HG03097 (cell line): ENCODE results near the gene MRPL21.

Source experiments
- ATAC-seq: cut with Tn5 transposase; IDR thresholded peaks from one replicate; pipeline ENCODE4 v1.9.1; 2021; ENCODE audit not compliant: unreplicated experiment, low FRiP score

The MRPL21 gene

DNA sequence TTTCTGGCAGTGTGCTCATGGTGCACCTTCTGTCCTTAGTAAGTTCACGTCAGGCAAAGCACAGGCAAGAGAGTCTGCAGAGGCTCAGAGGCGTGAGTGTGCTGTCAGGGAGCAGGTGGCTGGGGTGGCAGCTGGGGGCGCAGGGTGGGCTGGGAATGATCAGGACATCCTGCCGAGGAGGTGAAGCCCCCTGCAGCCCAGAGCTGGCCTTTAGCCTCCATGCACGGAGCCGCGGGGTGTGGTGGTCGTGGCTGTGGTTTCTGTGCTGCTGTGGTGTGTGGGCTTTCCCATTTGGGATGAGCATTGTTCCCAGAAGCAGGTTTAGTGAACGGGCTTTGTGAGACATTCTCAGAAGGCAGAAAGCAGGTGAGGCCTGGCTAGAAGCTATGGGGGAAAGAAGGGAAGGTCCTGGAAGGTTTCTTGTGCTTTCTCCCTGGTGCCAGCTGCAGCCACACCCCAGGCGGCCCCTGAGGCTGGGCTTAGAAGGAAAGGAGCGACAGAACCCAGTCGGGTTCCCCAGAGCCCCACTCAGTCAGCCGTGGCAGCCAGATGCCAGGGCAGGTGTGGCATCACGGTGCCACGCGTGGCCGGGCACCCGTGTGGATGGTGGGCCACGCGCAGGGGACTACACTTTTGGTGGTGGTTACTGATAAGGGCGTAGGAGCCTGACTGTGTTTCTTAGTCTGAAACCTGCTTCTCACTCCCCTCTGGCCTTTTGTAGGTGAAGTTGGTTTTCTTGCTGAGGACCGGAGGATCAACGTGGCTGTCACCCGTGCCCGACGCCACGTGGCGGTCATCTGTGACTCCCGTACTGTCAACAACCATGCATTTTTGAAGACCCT, 32.1 kb upstream of the MRPL21 start:
- no peak for ATAC-seq

DNA sequence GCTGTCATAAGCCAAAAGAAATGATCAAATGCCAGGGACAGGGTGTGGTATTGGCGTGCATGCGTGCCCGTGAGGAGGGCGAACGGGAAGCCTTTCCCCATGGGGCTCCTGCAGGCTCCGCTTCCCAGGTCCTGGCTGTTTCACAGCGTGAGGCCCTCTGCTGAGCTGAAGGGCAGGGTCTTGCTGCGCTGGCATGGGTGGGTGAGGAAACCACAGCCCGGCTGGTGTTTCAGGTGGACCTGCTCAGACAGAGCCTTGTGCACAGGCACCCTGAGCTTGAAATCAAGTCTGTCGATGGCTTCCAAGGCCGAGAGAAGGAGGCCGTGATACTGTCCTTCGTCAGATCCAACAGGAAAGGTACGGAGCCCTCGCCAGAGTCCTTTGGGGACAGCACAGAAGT, 31.4 kb upstream of the MRPL21 start:
- no peak for ATAC-seq

DNA sequence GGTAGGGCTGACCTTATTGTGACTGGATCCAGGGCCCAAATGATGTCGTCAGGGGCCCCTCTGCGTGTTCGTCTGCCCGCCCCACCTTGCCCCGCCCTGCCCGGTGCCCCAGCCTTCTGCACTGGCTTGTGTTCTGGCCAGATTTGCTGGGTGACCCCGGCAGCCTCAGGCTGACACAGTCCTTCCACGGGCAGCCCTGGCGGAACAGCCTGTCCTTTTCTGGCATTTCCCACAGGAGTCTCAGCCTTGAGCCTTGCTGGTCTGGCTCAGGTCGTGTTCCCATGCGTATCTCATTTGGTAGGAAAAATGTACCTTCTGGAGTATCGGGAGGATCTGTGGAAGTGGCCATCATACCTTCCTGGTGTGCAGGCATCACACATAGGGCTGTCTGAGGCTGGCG, 31.0 kb upstream of the MRPL21 start:
- no peak for ATAC-seq

DNA sequence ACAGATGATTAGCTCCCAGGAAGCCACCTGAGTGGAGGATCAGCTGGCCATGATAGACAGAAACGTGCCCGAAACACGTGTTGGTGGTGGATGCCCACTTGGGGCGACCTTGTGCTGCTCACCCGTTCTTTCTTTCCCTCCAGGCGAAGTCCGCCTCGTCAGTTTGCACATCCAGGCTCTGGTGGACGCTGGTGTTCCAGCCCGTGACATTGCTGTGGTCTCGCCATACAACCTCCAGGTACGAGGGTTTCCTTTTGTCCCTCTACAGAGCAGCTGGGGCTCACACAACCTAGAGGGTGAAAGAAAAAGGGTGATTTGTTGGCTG, 30.7 kb upstream of the MRPL21 start:
- ATAC-seq, result no peak

DNA sequence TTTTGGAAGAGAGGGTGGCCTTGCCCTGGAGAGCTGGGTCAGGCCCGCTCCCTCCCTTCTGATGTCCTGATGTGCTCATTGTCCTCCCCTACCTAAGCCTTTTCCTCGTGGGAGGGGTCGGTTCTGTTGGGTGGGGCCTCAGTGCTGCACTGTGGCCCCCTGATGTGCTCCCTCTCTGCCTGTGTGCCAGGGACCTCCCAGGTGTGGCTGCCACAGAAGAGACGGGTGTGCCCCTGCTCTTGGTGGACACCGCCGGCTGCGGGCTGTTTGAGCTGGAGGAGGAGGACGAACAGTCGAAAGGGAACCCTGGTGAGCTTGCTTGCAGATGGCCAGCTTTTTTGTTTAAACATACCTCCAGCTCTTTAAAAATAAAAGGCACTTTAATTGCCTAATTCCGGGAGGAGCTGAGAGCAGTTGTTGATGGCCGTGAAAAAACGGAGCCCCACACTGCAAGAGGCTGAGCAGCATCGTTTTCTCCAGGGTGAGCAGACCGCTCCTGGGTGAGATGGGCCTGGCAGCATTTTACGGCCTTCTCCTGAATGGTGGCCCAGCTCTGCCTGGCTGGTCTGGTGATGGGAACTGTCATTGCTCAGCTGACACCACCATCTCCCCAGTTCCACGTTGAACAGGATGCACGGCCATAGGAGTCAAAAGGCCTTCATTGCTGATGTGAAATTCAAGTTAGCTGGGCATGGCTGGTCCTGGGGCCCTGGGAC, 30.1 kb upstream of the MRPL21 start:
- no peak for ATAC-seq

GRCh38 chr11:68932933-68933577, 29.4 kb upstream of the MRPL21 start:
- no peak for ATAC-seq

GRCh38 chr11:68932358-68932757, 28.7 kb upstream of the MRPL21 start:
- ATAC-seq, result no peak

DNA sequence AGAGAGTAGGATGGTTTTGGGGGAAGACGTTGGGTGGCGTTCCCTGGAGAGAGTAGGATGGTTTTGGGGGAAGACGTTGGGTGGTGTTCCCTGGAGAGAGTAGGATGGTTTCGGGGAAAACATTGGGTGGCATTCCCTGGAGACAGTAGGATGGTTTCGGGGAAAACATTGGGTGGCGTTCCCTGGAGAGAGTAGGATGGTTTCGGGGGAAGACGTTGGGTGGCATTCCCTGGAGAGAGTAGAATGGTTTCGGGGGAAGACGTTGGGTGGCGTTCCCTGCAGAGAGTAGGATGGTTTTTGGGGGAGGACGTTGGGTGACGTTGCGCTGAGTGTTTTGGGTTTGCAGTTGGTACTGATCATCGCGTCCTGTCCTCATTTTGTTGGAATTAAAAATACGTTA, 28.3 kb upstream of the MRPL21 start:
- no peak for ATAC-seq

GRCh38 chr11:68930991-68931855, 27.6 kb upstream of the MRPL21 start:
- no peak for ATAC-seq

GRCh38 chr11:68929706-68930570, 26.3 kb upstream of the MRPL21 start:
- ATAC-seq, result no peak

- no peak for ATAC-seq
Observed at GRCh38 chr11:68929135-68929534, 25.5 kb upstream of the MRPL21 start.

GRCh38 chr11:68928136-68928880, 24.7 kb upstream of the MRPL21 start:
- no peak for ATAC-seq

DNA sequence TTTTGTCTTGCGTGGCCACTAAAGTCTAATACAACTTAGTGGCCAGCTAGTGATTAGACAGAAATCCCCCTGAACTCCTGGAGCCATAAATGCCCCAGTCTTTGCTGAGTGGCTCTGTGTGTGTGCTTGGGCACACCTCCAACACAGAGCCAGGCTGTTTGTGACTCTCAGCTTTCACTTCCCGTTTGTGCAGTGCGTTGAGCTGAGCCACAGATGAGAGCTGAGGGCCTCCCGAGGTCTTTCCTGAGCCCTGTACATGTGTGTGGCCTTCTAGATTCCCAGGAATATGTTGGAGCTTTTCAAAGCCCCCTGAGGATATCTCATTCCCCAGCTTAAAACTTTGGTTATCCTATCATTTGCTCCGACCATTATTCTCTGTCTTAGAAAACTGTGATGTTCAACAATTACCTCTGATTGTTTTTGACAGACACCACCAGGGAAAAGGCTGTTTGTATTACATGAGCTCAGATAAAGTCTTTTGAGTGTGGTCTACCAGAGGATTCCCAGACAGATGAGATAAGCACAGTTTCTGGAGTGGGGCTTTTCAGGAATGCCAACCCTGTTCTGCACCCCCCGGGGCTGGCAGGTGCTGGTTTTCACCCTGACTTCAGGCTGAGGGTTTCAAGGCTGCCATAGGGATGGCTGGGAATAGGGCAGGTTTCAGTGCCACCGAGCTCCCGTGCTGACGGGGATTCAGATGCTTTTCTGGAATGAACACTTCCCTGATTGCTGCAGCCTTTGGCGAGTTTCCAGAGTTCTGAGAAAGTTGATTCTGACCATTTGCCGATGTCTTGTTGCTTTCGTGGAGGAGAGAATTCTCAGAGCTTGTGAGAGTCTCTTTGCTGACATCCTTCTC, 23.9 kb upstream of the MRPL21 start:
- no peak for ATAC-seq

- ATAC-seq, result no peak
Observed at GRCh38 chr11:68925611-68926010, 22.0 kb upstream of the MRPL21 start.

DNA sequence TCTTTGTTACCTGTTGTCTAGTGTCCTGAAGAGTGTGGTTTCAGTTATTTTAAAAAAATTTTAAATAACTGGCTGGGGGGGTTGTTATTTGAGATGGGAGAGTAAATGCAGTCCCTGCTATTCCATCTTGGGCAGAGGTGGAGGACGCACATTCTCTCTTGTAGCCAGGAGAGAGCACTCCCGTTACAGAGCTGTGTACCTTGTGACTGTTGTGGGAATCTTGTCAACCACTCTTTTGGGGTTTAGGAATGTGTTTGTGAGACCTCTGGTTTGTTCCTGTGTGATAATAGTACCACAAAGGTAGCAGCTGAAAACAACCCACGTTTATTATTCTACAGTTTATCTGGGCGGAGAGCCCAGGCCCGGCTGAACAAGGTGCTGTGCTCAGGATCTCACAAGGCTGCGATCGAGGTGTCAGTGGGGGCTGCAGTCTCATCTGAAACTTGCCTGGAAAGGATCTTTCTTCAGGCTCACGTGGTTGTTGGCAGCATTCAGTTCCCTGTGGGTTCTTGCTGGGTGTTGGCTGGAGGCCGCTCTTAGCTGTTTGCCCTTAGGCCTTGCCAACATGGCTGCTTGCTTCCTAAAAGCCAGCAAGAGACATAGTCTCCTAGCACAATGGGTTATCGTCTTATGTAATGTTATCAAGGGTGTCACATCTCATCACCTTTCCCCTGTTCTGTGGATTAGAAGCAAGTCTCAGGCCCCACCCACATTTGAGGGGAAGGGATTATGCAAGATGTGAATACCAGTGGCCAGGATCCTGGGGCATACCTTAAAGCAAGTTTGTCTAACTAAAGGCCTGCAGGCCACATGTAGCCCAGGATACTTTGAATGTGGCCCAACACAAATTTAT, 20.7 kb upstream of the MRPL21 start:
- no peak for ATAC-seq

DNA sequence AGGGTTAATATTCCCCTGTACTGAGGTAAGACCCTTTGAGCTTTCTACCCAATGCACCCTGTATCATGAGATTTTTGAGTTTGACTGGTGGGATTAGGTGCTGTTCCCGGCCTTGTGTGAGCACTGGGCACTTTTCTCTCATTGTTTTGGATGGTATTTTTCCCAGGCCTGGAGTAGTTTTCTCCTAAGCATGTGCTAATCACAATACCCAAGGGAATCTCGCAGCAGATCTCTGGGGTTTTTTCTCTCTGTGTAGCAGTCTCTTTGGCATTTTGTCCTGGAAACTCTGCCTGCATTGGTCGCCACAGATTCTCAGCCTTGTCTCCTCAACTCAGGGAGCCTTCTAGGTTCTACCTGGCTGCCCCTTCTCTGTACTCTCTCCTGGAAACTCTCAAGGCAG, 20.0 kb upstream of the MRPL21 start:
- ATAC-seq, result no peak

DNA sequence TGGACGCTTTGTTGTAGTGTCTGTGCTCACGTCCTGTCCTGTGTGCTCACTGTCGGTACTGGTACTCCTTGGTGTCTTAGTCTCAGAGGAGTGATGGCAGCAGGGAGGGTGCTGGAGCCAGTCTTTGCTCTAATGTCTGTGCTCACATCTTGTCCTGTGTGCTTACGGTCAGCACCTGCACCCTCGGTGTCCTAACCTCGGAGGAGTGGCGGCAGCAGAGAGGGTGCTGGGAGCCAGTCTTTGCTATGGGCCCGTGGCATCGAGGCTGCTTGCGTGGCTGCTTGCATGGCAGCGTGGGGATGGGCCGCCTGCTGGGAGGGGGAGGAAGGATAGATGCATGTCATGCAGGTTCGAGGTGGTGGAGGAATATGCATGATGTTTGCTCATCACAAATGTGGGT, 12.8 kb upstream of the MRPL21 start:
- no peak for ATAC-seq
